Stimulated activated CD8-positive, alpha-beta memory T cell treated with anti-CD3 and anti-CD28 coated beads, Interleukin-12 subunit alpha, Interleukin-12 subunit beta, amount 100 ng/mL, for 1 hour (primary cell): ENCODE data around the gene ABCG1.

Experiments used
- DNase-seq: peaks from one replicate; pipeline ENCODE4 v3.0.0-alpha.2; 2020; ENCODE audit warnings: low read depth

The ABCG1 gene

GRCh38 chr21:42307106-42307505, 88.2 kb downstream of the ABCG1 start:
- no peak for DNase-seq

- no peak for DNase-seq
Measured at GRCh38 chr21:42308161-42308913, 89.4 kb downstream of the ABCG1 start.

GRCh38 chr21:42308914-42309752, 90.2 kb downstream of the ABCG1 start:
- no peak for DNase-seq

- DNase-seq = peak; percentile 43
Measured at GRCh38 chr21:42309753-42310213, 90.8 kb downstream of the ABCG1 start.

GRCh38 chr21:42310411-42311001, 91.6 kb downstream of the ABCG1 start:
- no peak for DNase-seq

- DNase-seq = no peak
Measured at GRCh38 chr21:42311160-42311559, 92.2 kb downstream of the ABCG1 start.

GRCh38 chr21:42311816-42312625, 93.1 kb downstream of the ABCG1 start:
- no peak for DNase-seq

GRCh38 chr21:42312626-42313104, 93.7 kb downstream of the ABCG1 start:
- DNase-seq = no peak

- DNase-seq = no peak
Measured at GRCh38 chr21:42313501-42313969, 94.6 kb downstream of the ABCG1 start.

- DNase-seq = no peak
Measured at GRCh38 chr21:42314616-42315295, 95.8 kb downstream of the ABCG1 start.

- DNase-seq = no peak
Measured at GRCh38 chr21:42315296-42315891, 96.5 kb downstream of the ABCG1 start, which contains the start of gene TFF3. Gene TFF3 (minus strand): TSS chr21:42315409. CDS start chr21:42315374, 35 bp downstream.

- no peak for DNase-seq
Measured at GRCh38 chr21:42316891-42317290, 98.0 kb downstream of the ABCG1 start.

GRCh38 chr21:42317341-42317741, 98.4 kb downstream of the ABCG1 start:
- no peak for DNase-seq

GRCh38 chr21:42317826-42318746, 99.1 kb downstream of the ABCG1 start:
- no peak for DNase-seq

- no peak for DNase-seq
Measured at GRCh38 chr21:42319376-42319775, 100.4 kb downstream of the ABCG1 start.

- DNase-seq = no peak
Measured at GRCh38 chr21:42319851-42320572, 101.1 kb downstream of the ABCG1 start.

GRCh38 chr21:42320791-42321190, 101.9 kb downstream of the ABCG1 start:
- no peak for DNase-seq

GRCh38 chr21:42321231-42321630, 102.3 kb downstream of the ABCG1 start:
- no peak for DNase-seq

- DNase-seq = no peak
Measured at GRCh38 chr21:42321845-42322244, 102.9 kb downstream of the ABCG1 start.
